Colonic mucosa (tissue), 4 donors: ENCODE data around the gene TSHZ2. TPM values are rescaled to one million over a fixed set of nuclear protein-coding genes. Genes with fewer than 3 reads are reported as not detected.

ENCODE experiments used
- DNase-seq: peaks from one replicate; pipeline ENCODE4 v3.0.0-alpha.2; 2020
- H3K27ac ChIP-seq: fragments of 200-600 bp; one replicate; pipeline ENCODE4 v1.8.0; 2021
- H3K27me3 ChIP-seq: fragments of 200-600 bp; one replicate; pipeline ENCODE4 v1.8.0; 2021
- H3K36me3 ChIP-seq: fragments of 200-600 bp; one replicate; pipeline ENCODE4 v1.8.0; 2021
- H3K4me1 ChIP-seq: fragments of 200-600 bp; one replicate; pipeline ENCODE4 v1.8.0; 2021; ENCODE audit warnings: mild to moderate bottlenecking
- H3K4me3 ChIP-seq: fragments of 200-600 bp; one replicate; pipeline ENCODE4 v1.8.0; 2021
- H3K9ac ChIP-seq, 2 donors: one replicate each; pipeline ENCODE4 v1.7.0; 2013; ENCODE audit warnings: control low read depth in 2 of 2, low read depth in 2 of 2, low read length in 2 of 2
- H3K9me3 ChIP-seq: fragments of 200-600 bp; one replicate; pipeline ENCODE4 v1.8.0; 2021
- intact Hi-C: fragments of 100-400 bp; cut with DNase I; formaldehyde crosslinking; loops from one replicate; pipeline ENCODE4 v1.14.1; 2022
- total RNA-seq, 2 donors: library from RNA; stranded (reverse); fragmentation: NEBNext Ultra II Directional in 1 of 2; extraction: Animal tissue kit (Norgen Biotek cat#: 25700) in 1 of 2; gene quantifications; one replicate each; pipeline ENCODE4 v1.2.1, GENCODE V29; 2021
- TF ChIP-seq, protein P1 (sequence below): fragments of 200-600 bp; IDR thresholded peaks from one replicate; pipeline ENCODE4 v1.8.0; 2022; ENCODE audit warnings: antibody characterized with exemption, mild to moderate bottlenecking
- donor health status: healthy.
- donor health status: DM: no; HTN: no; CAD: no.
- donor health status: DM: no; HTN: no; CAD: no.

The TSHZ2 gene
- total RNA-seq, 2 donors from 2014 or later, result 2.1 to 3.1 TPM

DNA sequence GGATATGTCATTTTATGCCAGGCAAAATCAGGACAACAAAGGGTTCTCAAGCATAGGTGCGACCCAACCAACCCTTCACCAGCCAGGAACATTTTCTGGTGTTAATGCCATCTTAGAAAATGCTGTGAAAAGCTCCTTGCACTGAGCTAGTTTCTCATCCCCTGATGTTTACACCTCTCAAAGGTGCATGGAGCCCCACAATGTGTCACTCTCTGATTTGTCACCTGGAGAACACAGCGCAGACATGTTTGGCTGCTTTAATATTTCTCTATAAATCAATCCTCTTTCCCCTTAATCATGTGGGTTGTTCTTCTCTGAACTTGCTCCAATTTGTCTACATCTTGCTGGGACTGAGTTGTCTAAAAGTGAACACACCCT, 244.3 kb downstream of the TSHZ2 start:
- H3K27me3 ChIP-seq, result no peaks in the 10 kb centered on the region
- no peaks in the 10 kb centered on the region for H3K36me3 ChIP-seq
- H3K9ac ChIP-seq, result no peak overlapping the region
- peaks cover 3% of the 10 kb centered on the region for H3K4me1 ChIP-seq
- H3K4me3 ChIP-seq, result no peak overlapping the region
- intact Hi-C loops, result loop anchor here (10.0 kb wide), 1 partner anchor 1092 kb away; no protein-coding TSS in a partner anchor
- DNase-seq, result no peak
- TF ChIP-seq, protein P1, sequence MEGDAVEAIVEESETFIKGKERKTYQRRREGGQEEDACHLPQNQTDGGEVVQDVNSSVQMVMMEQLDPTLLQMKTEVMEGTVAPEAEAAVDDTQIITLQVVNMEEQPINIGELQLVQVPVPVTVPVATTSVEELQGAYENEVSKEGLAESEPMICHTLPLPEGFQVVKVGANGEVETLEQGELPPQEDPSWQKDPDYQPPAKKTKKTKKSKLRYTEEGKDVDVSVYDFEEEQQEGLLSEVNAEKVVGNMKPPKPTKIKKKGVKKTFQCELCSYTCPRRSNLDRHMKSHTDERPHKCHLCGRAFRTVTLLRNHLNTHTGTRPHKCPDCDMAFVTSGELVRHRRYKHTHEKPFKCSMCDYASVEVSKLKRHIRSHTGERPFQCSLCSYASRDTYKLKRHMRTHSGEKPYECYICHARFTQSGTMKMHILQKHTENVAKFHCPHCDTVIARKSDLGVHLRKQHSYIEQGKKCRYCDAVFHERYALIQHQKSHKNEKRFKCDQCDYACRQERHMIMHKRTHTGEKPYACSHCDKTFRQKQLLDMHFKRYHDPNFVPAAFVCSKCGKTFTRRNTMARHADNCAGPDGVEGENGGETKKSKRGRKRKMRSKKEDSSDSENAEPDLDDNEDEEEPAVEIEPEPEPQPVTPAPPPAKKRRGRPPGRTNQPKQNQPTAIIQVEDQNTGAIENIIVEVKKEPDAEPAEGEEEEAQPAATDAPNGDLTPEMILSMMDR, result no peak
- no peaks in the 10 kb centered on the region for H3K9me3 ChIP-seq
- no peak overlapping the region for H3K27ac ChIP-seq

DNA sequence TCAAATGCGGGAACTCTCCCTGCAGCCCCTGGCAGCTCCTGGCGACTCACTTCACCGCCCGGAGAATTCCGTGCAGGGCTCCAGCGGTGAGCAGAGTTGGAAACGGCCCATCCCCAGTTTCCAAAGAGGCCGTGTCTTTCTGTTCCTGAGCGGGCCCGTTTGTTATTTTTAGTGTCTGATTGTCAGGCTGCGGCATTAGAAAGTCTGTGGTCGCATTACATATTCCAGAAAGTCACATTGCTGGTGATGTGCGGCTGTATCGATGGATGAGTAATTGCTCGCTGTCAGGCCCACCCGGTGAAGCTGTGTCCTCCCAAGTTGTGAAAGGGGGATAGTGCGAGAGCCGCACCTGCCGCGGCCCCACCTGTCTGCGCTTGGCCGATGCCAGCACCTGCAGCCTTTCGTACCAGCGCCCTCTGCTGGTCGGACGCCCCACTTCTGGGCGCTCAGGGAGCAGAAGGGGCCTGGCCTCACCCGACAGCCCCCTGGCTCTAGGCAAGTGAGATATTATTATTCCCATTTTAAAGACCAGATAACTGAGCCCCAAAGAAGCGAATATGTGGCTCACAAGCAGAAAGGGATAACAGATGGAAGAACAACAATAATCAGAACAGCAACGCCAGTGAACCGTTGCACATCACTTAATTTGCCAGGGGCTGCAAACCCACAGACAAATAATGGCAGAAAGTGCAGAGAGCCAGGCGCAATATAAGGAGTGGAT, 244.9 kb downstream of the TSHZ2 start:
- H3K36me3 ChIP-seq, result no peaks in the 10 kb centered on the region
- no peak overlapping the region for H3K27ac ChIP-seq
- intact Hi-C loops, result loop anchor here (10.0 kb wide), 1 partner anchor 1092 kb away; no protein-coding TSS in a partner anchor
- H3K9me3 ChIP-seq, result no peaks in the 10 kb centered on the region
- H3K4me1 ChIP-seq, result peaks cover 3% of the 10 kb centered on the region
- TF ChIP-seq, protein P1, result peak; percentile 83
- H3K27me3 ChIP-seq, result no peaks in the 10 kb centered on the region
- H3K4me3 ChIP-seq, result no peak overlapping the region
- peak; percentile 74 for DNase-seq
- no peak overlapping the region for H3K9ac ChIP-seq

DNA sequence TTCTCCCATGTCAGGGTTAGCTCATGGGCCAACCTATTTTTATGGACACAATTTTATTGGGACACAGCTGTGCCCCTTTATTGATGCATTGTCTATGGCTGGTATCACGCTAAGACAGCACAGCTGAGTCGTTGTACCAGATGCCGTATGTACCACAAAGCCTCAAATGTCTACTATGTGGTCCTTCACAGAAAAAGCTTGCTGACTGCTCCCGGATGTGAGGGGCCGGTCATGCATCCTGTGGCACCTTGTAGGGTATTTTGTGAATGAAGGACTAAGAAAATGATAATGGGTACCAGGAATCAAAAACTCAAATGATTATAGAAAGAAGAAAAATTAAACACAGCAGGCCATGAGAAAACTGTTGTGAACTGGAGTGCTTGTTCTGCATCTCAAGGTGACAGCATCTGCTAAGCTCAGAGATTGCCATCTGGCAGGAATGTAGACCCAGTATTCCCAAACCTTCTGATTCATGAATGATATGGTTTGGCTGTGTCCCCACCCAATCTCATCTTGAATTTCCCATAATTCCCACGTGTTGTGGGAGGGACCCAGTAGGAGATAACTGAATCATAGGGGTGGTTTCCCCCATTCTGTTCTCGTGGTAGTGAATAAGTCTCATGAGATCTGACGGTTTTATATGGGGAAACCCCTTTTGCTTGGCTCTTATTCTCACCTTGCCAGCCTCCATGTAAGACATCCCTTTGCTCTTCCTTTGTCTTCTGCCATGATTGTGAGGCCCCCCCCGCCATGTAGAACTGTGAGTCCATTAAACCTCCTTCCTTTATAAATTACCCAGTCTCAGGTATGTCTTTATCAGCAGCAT, 248.5 kb downstream of the TSHZ2 start:
- H3K27ac ChIP-seq, result no peak overlapping the region
- no peaks in the 10 kb centered on the region for H3K36me3 ChIP-seq
- H3K4me1 ChIP-seq, result peaks cover 3% of the 10 kb centered on the region
- TF ChIP-seq, protein P1, result no peak
- H3K9me3 ChIP-seq, result no peaks in the 10 kb centered on the region
- no peak for DNase-seq
- intact Hi-C loops, result no loop called here
- H3K4me3 ChIP-seq, result no peak overlapping the region
- no peaks in the 10 kb centered on the region for H3K27me3 ChIP-seq
- no peak overlapping the region for H3K9ac ChIP-seq

DNA sequence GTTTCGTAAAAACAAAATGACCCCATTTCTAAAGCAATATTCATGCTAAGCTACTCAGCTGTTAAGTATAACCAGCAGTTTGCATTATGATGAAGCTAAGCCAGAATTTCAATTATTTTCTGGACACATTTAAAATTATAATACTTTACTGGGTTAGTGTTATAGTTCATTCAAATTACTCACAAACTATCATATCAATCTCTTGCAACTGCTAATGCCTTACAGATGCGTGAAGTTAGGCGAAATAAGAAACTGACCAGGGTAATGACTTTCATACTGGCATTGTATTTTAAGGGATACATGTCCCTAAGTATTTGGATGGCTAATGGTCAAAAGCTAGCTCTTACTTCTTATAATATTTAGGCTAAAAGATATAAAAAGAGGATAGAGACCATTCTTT, 249.6 kb downstream of the TSHZ2 start:
- H3K36me3 ChIP-seq, result no peaks in the 10 kb centered on the region
- intact Hi-C loops, result no loop called here

DNA sequence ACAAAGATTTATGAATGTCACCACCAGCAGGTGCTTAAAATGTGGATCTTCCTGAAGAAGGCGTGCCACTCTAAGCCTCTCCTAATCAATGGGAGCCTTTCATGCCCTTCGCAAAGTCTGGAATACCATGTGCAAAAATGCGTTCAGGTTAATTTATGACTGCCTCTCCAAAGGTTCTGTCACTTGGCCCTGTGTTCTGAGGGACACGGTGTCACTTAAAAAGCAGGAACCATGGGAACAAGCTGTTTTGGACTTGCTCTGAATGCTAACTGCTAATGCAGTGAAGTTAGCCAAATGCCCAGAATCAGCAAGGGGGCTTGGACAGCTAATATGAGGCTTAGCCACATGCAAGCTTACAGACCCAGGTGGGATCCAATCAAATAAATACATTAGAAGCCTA, 250.3 kb downstream of the TSHZ2 start:
- no peak overlapping the region for H3K27ac ChIP-seq
- DNase-seq, result no peak
- intact Hi-C loops, result no loop called here
- H3K36me3 ChIP-seq, result no peaks in the 10 kb centered on the region
- no peak overlapping the region for H3K4me3 ChIP-seq
- TF ChIP-seq, protein P1, result no peak
- H3K9me3 ChIP-seq, result no peaks in the 10 kb centered on the region
- no peaks in the 10 kb centered on the region for H3K4me1 ChIP-seq
- H3K9ac ChIP-seq, result no peak overlapping the region
- no peaks in the 10 kb centered on the region for H3K27me3 ChIP-seq

More for the DNA sequence above, 249.6 kb downstream of the TSHZ2 start:
- H3K9me3 ChIP-seq, result no peaks in the 10 kb centered on the region
- TF ChIP-seq, protein P1, result no peak
- no peak overlapping the region for H3K27ac ChIP-seq
- peaks cover 2% of the 10 kb centered on the region for H3K4me1 ChIP-seq
- no peak overlapping the region for H3K9ac ChIP-seq
- no peak for DNase-seq
- no peaks in the 10 kb centered on the region for H3K27me3 ChIP-seq
- H3K4me3 ChIP-seq, result no peak overlapping the region
